ENCODE data around the gene ACACA.
A peak's percentile ranks its signal among the peaks of the same experiment; 100 is the strongest.

DNA sequence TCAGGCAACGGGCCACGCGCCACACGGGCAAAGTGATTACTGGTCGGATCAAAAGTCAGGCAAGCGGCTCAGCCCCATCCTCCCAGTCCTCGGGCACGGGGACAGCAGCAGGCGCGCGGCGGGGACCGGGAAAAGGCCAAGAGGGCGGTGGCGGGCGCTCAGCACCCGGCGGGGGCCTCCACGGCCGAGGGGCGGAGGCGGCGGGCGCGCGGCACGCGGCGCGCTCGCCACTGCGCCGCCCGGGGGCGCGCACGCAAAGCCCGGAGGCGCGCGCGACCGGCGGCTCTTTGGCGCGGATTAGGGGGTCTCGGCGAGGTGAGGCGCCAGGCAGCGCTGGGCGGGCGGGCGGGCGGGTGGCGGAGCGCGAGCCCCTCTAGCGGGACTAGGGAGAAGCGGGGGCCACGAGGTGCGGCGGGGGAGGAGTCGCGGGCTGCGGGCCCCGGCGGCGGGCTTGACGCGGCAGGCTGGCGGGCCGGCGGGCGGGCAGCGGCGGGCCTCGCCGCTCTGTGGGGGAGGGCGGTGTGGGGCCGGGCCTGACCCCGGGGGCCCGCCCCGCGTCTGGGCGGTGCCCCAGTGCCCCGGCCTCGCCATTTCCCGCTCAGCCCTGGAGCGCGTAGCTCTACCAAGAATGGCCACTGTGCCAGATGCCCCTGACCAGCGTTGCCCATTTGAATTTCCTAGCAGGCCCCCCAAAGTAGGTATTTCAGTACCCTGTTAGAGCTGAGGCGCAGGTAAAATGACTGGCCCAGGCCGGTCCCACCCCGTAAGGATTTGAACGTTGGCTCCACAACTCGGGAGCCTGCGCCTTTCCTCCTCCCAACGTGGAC is at the start of gene ACACA, which contains the start of gene TADA2A:
- TF ChIP-seq CTCF (conservative IDR thresholded peaks at IDR 0.05; ENCODE audit: low read depth, low read length) = no peak
- no peak for TF ChIP-seq EZH2 (IDR thresholded peaks at IDR 0.05; ENCODE audit: low read length, unreplicated experiment)
- TF ChIP-seq EZH2phosphoT487 (IDR thresholded peaks at IDR 0.05; ENCODE audit: borderline replicate concordance, low read length) = 0 out of 2 replicates have a peak, but pooled peaks have one; percentile 51
